ENCODE data around the gene SPAG8. TPM values are rescaled to one million over a fixed set of nuclear protein-coding genes. Genes with fewer than 3 reads are reported as not detected.

The SPAG8 gene
- total RNA-seq, 2 donors from 2014 or later = 0.68 to 9.2 TPM

DNA sequence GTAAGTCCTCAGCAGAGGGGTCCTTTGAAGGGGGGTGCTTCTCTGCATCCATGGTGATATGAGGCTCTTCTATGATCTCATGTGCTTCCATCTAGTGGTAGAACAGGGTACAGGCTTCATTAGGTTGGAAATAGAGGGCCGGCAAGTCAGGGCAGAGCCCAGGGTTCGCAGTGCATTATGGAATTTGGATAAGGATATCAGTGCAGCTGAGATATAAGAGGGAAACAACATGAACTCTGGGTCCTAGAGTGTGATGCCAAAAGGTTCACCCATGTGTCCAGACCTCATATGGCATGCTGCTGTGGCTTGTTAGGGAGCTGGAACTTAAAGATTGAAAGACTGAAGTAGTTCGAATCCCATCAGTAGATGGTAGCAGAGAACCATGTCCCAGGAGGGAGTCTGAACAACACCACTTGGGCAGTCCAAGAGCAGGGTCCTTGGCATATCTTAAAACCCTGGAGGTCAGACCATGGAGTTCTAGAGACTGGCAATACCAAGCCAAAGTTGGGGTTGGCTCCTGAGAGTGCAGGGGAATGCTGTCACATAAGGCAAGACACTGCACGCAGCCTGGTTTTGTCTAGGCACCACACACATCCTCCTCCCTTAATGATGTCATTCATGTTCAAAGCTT, 14.1 kb upstream of the SPAG8 start:
- TF ChIP-seq, protein P1, sequence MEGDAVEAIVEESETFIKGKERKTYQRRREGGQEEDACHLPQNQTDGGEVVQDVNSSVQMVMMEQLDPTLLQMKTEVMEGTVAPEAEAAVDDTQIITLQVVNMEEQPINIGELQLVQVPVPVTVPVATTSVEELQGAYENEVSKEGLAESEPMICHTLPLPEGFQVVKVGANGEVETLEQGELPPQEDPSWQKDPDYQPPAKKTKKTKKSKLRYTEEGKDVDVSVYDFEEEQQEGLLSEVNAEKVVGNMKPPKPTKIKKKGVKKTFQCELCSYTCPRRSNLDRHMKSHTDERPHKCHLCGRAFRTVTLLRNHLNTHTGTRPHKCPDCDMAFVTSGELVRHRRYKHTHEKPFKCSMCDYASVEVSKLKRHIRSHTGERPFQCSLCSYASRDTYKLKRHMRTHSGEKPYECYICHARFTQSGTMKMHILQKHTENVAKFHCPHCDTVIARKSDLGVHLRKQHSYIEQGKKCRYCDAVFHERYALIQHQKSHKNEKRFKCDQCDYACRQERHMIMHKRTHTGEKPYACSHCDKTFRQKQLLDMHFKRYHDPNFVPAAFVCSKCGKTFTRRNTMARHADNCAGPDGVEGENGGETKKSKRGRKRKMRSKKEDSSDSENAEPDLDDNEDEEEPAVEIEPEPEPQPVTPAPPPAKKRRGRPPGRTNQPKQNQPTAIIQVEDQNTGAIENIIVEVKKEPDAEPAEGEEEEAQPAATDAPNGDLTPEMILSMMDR (IDR thresholded peaks at IDR 0.05) = peak; percentile 45 to 86 (median 84)
- TF ChIP-seq POLR2A (IDR thresholded peaks at IDR 0.05) = no peak
- TF ChIP-seq POLR2AphosphoS5 (IDR thresholded peaks at IDR 0.05) = peak; percentile 63
- no peaks in the 10 kb centered on the region for H3K27me3 ChIP-seq (replicated peaks; ENCODE audit: insufficient read depth)
- H3K4me3 ChIP-seq = no peak overlapping the region
- H3K4me1 ChIP-seq (replicated peaks) = peaks cover 9% of the 10 kb centered on the region
- H3K36me3 ChIP-seq = no peaks in the 10 kb centered on the region
- no peaks in the 10 kb centered on the region for H3K9me3 ChIP-seq
- 30% methylated on average over 4 of the region's 4 CpGs for WGBS
- intact Hi-C loops (cut with DNase I) = loop anchor here (2.0 to 5.0 kb wide), 2 partner anchors 35 to 56 kb away; partner anchors contain the start of gene NPR2
- DNase-seq (ENCODE audit: low spot score) = peak; percentile 49
- H3K27ac ChIP-seq = no peak overlapping the region

DNA sequence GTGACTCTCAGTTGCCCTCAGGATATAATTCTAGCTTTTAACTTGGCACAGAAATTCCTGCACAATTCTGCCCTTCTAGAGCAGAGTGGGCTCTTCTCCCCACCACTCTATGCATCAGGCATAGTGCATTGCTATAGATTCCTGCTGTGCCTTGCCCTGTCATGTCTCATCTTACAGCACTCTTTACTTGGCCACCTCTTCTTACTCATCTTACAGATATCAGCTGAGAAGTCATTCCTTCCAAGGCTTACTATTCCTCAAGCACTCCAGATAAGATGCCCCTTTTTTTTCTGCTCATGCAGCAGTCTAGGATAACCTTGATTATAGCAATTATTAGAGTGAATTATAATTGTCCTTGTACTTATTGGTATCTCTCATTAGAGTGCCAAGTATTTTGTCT, 10.9 kb upstream of the SPAG8 start:
- Histone ChIP-seq H3K36me3 (no peaks in the 10 kb centered on the region), H3K27me3 (replicated peaks; ENCODE audit: insufficient read depth) (no peaks in the 10 kb centered on the region), H3K4me3 (no peak overlapping the region), H3K9me3 (no peaks in the 10 kb centered on the region), H3K27ac (no peak overlapping the region), H3K4me1 (replicated peaks) (no peaks in the 10 kb centered on the region)
- intact Hi-C loops (cut with DNase I) = no loop called here
- DNase-seq (ENCODE audit: low spot score) = no peak
- TF ChIP-seq POLR2AphosphoS5 (IDR thresholded peaks at IDR 0.05) (no peak), POLR2A (IDR thresholded peaks at IDR 0.05) (no peak)
- TF ChIP-seq, protein P1 (IDR thresholded peaks at IDR 0.05) = no peak

DNA sequence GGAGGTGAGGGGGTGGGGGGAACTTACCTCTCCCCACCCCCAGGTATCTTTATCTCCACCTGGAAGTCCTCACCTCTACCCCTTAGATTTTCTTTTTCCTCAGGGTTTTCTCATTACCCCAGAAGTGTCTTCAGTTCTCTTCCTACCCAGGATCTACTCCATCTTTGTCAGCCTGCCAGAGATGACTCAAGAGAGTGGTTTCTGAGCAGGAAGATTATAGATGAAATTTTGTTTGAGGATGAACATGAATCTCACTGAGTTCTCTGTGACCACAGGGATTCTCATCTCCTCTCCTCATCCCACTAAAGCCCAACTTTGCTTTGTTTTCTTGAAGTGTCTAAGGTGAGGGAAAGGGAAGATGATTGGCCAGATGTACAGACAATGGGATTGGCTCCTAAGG, 8.0 kb upstream of the SPAG8 start:
- Histone ChIP-seq H3K27me3 (replicated peaks; ENCODE audit: insufficient read depth) (no peaks in the 10 kb centered on the region), H3K27ac (no peak overlapping the region), H3K4me3 (no peak overlapping the region), H3K4me1 (replicated peaks) (no peaks in the 10 kb centered on the region), H3K36me3 (no peaks in the 10 kb centered on the region), H3K9me3 (no peaks in the 10 kb centered on the region)
- TF ChIP-seq POLR2AphosphoS5 (IDR thresholded peaks at IDR 0.05) = no peak
- TF ChIP-seq, protein P1 (IDR thresholded peaks at IDR 0.05) = no peak
- intact Hi-C loops (cut with DNase I) = no loop called here
- DNase-seq (ENCODE audit: low spot score) = no peak

DNA sequence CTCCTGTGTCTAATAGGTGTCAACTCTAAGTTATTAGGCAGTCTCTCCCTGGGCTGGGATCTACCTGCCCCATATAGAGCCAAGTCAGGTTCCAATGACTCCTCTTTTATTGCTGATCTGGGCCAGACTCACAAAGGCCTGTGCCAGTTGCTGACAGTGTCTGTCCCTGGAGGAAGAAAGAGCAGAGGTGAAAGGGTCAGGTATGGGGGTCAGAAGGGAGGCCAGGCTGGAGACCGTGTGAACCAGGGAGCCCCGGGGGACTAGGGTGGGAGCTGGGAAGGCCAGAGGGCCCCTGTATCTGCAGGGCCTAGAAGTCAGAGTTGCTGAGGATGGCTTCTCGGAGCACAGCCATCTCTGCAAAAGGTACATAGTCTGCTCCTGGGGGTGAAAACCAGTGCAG, 6.3 kb upstream of the SPAG8 start:
- H3K27me3 ChIP-seq (replicated peaks; ENCODE audit: insufficient read depth) = no peaks in the 10 kb centered on the region
- H3K4me1 ChIP-seq (replicated peaks) = no peaks in the 10 kb centered on the region
- no peaks in the 10 kb centered on the region for H3K36me3 ChIP-seq
- TF ChIP-seq POLR2AphosphoS5 (IDR thresholded peaks at IDR 0.05) (no peak), POLR2A (IDR thresholded peaks at IDR 0.05) (no peak)
- TF ChIP-seq, protein P1 (IDR thresholded peaks at IDR 0.05) = no peak
- H3K9me3 ChIP-seq = no peaks in the 10 kb centered on the region
- H3K4me3 ChIP-seq = no peak overlapping the region
- intact Hi-C loops (cut with DNase I) = no loop called here
- no peak for DNase-seq (ENCODE audit: low spot score)
- no peak overlapping the region for H3K27ac ChIP-seq
- 96% methylated on average over 3 of the region's 3 CpGs for WGBS

DNA sequence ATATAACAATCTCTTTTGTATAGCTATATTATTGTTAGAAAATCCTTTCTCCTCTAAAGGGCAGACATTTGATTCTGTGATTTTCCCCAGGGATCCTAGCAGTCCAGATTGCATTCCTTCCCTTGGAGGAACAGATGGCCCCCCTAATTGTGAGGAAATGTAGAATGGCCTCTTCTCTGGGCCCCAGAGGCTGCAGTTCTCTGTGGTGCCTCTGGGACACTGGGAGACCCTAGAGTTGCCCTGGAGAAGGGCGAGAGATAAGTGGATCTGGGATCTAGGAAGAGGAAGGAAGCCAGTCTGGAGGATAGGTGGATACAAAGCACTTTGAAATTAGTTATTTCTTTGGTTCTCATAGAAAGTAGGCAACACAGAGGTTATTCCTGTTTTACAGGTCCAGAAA, 4.6 kb upstream of the SPAG8 start:
- no peak for DNase-seq (ENCODE audit: low spot score)
- H3K4me3 ChIP-seq = no peak overlapping the region
- WGBS = 88% methylated on average over 1 of the region's 1 CpG
- no peak overlapping the region for H3K27ac ChIP-seq
- no peaks in the 10 kb centered on the region for H3K36me3 ChIP-seq
- H3K4me1 ChIP-seq (replicated peaks) = peaks cover 5% of the 10 kb centered on the region
- H3K27me3 ChIP-seq (replicated peaks; ENCODE audit: insufficient read depth) = no peaks in the 10 kb centered on the region
- no peaks in the 10 kb centered on the region for H3K9me3 ChIP-seq
- TF ChIP-seq, protein P1 (IDR thresholded peaks at IDR 0.05) = no peak
- TF ChIP-seq POLR2AphosphoS5 (IDR thresholded peaks at IDR 0.05) = no peak
- no peak for TF ChIP-seq POLR2A (IDR thresholded peaks at IDR 0.05)
- intact Hi-C loops (cut with DNase I) = no loop called here

All from prostate gland (tissue), 2 donors.